ENCODE data around the gene OVAAL.

OVAAL gene

GRCh38 chr1:180571832-180572636 lies 13.3 kb downstream of the OVAAL start:
- Mint-ChIP-seq H3K4me1 (ENCODE audit: low read depth) (peaks cover 32% of the 10 kb centered on the region), H3K4me3 (peak overlapping the region; percentile 5), H3K27ac (peak overlapping the region; percentile 91), H3K9me3 (peaks cover 11% of the 10 kb centered on the region), H3K36me3 (ENCODE audit: low read depth) (peaks cover 5% of the 10 kb centered on the region), H3K27me3 (peaks cover 31% of the 10 kb centered on the region)
- peak; percentile 57 for DNase-seq

GRCh38 chr1:180572760-180573159 lies 14.0 kb downstream of the OVAAL start:
- H3K27me3 Mint-ChIP-seq, result peaks cover 27% of the 10 kb centered on the region
- H3K4me1 Mint-ChIP-seq (ENCODE audit: low read depth), result peaks cover 32% of the 10 kb centered on the region
- H3K9me3 Mint-ChIP-seq, result peaks cover 11% of the 10 kb centered on the region
- no peak overlapping the region for H3K4me3 Mint-ChIP-seq
- H3K27ac Mint-ChIP-seq, result peak overlapping the region; percentile 91
- DNase-seq, result no peak
- H3K36me3 Mint-ChIP-seq (ENCODE audit: low read depth), result peaks cover 5% of the 10 kb centered on the region

- Mint-ChIP-seq H3K4me3 (no peak overlapping the region), H3K27me3 (peaks cover 25% of the 10 kb centered on the region), H3K4me1 (ENCODE audit: low read depth) (peaks cover 32% of the 10 kb centered on the region), H3K9me3 (peaks cover 11% of the 10 kb centered on the region), H3K27ac (no peak overlapping the region), H3K36me3 (ENCODE audit: low read depth) (peaks cover 5% of the 10 kb centered on the region)
- DNase-seq, result no peak
These were observed 15.4 kb downstream of the OVAAL start for GRCh38 chr1:180574031-180574713.

GRCh38 chr1:180577361-180577760 lies 18.6 kb downstream of the OVAAL start:
- Mint-ChIP-seq H3K4me3 (no peak overlapping the region), H3K9me3 (peaks cover 2% of the 10 kb centered on the region), H3K36me3 (ENCODE audit: low read depth) (no peaks in the 10 kb centered on the region), H3K4me1 (ENCODE audit: low read depth) (peaks cover 15% of the 10 kb centered on the region), H3K27ac (no peak overlapping the region), H3K27me3 (peaks cover 18% of the 10 kb centered on the region)
- no peak for DNase-seq

- peaks cover 9% of the 10 kb centered on the region for H3K27me3 Mint-ChIP-seq
- H3K4me3 Mint-ChIP-seq, result no peak overlapping the region
- H3K4me1 Mint-ChIP-seq (ENCODE audit: low read depth), result peaks cover 6% of the 10 kb centered on the region
- H3K9me3 Mint-ChIP-seq, result no peaks in the 10 kb centered on the region
- no peak overlapping the region for H3K27ac Mint-ChIP-seq
- no peaks in the 10 kb centered on the region for H3K36me3 Mint-ChIP-seq (ENCODE audit: low read depth)
- no peak for DNase-seq
These were observed 21.3 kb downstream of the OVAAL start for GRCh38 chr1:180579961-180580611.

- no peaks in the 10 kb centered on the region for H3K9me3 Mint-ChIP-seq
- H3K36me3 Mint-ChIP-seq (ENCODE audit: low read depth), result no peaks in the 10 kb centered on the region
- DNase-seq, result no peak
- no peak overlapping the region for H3K4me3 Mint-ChIP-seq
- no peak overlapping the region for H3K27ac Mint-ChIP-seq
- peaks cover 19% of the 10 kb centered on the region for H3K4me1 Mint-ChIP-seq (ENCODE audit: low read depth)
- H3K27me3 Mint-ChIP-seq, result no peaks in the 10 kb centered on the region
These were observed 22.9 kb downstream of the OVAAL start for GRCh38 chr1:180581635-180582039.

- DNase-seq, result no peak
- Mint-ChIP-seq H3K4me3 (peak overlapping the region; percentile 46), H3K36me3 (ENCODE audit: low read depth) (no peaks in the 10 kb centered on the region), H3K27me3 (no peaks in the 10 kb centered on the region), H3K4me1 (ENCODE audit: low read depth) (peaks cover 24% of the 10 kb centered on the region), H3K27ac (peak overlapping the region; percentile 85), H3K9me3 (peaks cover 8% of the 10 kb centered on the region)
These were observed 26.1 kb downstream of the OVAAL start for GRCh38 chr1:180584869-180585268.

- no peak for DNase-seq
- Mint-ChIP-seq H3K36me3 (ENCODE audit: low read depth) (no peaks in the 10 kb centered on the region), H3K9me3 (peaks cover 8% of the 10 kb centered on the region), H3K4me3 (peak overlapping the region; percentile 46), H3K27ac (peak overlapping the region; percentile 85), H3K4me1 (ENCODE audit: low read depth) (peaks cover 24% of the 10 kb centered on the region), H3K27me3 (no peaks in the 10 kb centered on the region)
These were observed 27.2 kb downstream of the OVAAL start for GRCh38 chr1:180585994-180586359.

- peak overlapping the region; percentile 91 for H3K27ac Mint-ChIP-seq
- peaks cover 8% of the 10 kb centered on the region for H3K9me3 Mint-ChIP-seq
- H3K4me1 Mint-ChIP-seq (ENCODE audit: low read depth), result peaks cover 24% of the 10 kb centered on the region
- no peak overlapping the region for H3K4me3 Mint-ChIP-seq
- DNase-seq, result no peak
- H3K27me3 Mint-ChIP-seq, result no peaks in the 10 kb centered on the region
- no peaks in the 10 kb centered on the region for H3K36me3 Mint-ChIP-seq (ENCODE audit: low read depth)
These were observed 27.9 kb downstream of the OVAAL start for GRCh38 chr1:180586671-180587155.

- no peak for DNase-seq
- H3K27me3 Mint-ChIP-seq, result no peaks in the 10 kb centered on the region
- no peak overlapping the region for H3K4me3 Mint-ChIP-seq
- no peaks in the 10 kb centered on the region for H3K36me3 Mint-ChIP-seq (ENCODE audit: low read depth)
- peaks cover 8% of the 10 kb centered on the region for H3K9me3 Mint-ChIP-seq
- H3K27ac Mint-ChIP-seq, result no peak overlapping the region
- peaks cover 24% of the 10 kb centered on the region for H3K4me1 Mint-ChIP-seq (ENCODE audit: low read depth)
These were observed 29.4 kb downstream of the OVAAL start for GRCh38 chr1:180588121-180588520.

- H3K9me3 Mint-ChIP-seq, result peaks cover 8% of the 10 kb centered on the region
- peaks cover 11% of the 10 kb centered on the region for H3K4me1 Mint-ChIP-seq (ENCODE audit: low read depth)
- no peak overlapping the region for H3K4me3 Mint-ChIP-seq
- DNase-seq, result no peak
- H3K36me3 Mint-ChIP-seq (ENCODE audit: low read depth), result no peaks in the 10 kb centered on the region
- no peaks in the 10 kb centered on the region for H3K27me3 Mint-ChIP-seq
- H3K27ac Mint-ChIP-seq, result no peak overlapping the region
These were observed 32.1 kb downstream of the OVAAL start for GRCh38 chr1:180590889-180591288.

GRCh38 chr1:180593382-180593781 lies 34.6 kb downstream of the OVAAL start:
- peaks cover under 1% of the 10 kb centered on the region for H3K9me3 Mint-ChIP-seq
- no peaks in the 10 kb centered on the region for H3K4me1 Mint-ChIP-seq (ENCODE audit: low read depth)
- H3K27me3 Mint-ChIP-seq, result no peaks in the 10 kb centered on the region
- no peaks in the 10 kb centered on the region for H3K36me3 Mint-ChIP-seq (ENCODE audit: low read depth)
- DNase-seq, result no peak
- no peak overlapping the region for H3K27ac Mint-ChIP-seq
- H3K4me3 Mint-ChIP-seq, result no peak overlapping the region

- Mint-ChIP-seq H3K9me3 (no peaks in the 10 kb centered on the region), H3K27me3 (no peaks in the 10 kb centered on the region), H3K4me3 (no peak overlapping the region), H3K4me1 (ENCODE audit: low read depth) (no peaks in the 10 kb centered on the region), H3K36me3 (ENCODE audit: low read depth) (no peaks in the 10 kb centered on the region), H3K27ac (no peak overlapping the region)
- DNase-seq, result no peak
These were observed 36.0 kb downstream of the OVAAL start for GRCh38 chr1:180594723-180595122.

GRCh38 chr1:180595966-180596365 lies 37.2 kb downstream of the OVAAL start:
- Mint-ChIP-seq H3K9me3 (no peaks in the 10 kb centered on the region), H3K4me1 (ENCODE audit: low read depth) (no peaks in the 10 kb centered on the region), H3K4me3 (no peak overlapping the region), H3K27me3 (no peaks in the 10 kb centered on the region), H3K27ac (no peak overlapping the region), H3K36me3 (ENCODE audit: low read depth) (no peaks in the 10 kb centered on the region)
- no peak for DNase-seq

GRCh38 chr1:180597520-180597919 lies 38.8 kb downstream of the OVAAL start:
- Mint-ChIP-seq H3K27me3 (no peaks in the 10 kb centered on the region), H3K36me3 (ENCODE audit: low read depth) (no peaks in the 10 kb centered on the region), H3K9me3 (no peaks in the 10 kb centered on the region), H3K4me1 (ENCODE audit: low read depth) (no peaks in the 10 kb centered on the region), H3K27ac (no peak overlapping the region), H3K4me3 (no peak overlapping the region)
- no peak for DNase-seq
